CD4-positive, alpha-beta T cell treated with Interleukin-6 at 100 ng/mL for 8 hours (primary cell): ENCODE results near the gene ADAMTSL2.
"Not testable (repeated sequence)": the region's sequence is repeated elsewhere in the genome, so short reads cannot be mapped to it uniquely, and the experiment has no call there.

Source experiments
- DNase-seq: peaks from one replicate; pipeline ENCODE4 v3.0.0-alpha.2; 2020; ENCODE audit warnings: mixed read lengths, low spot score

The ADAMTSL2 gene

GRCh38 chr9:133558191-133559126 is 24.0 kb downstream of the ADAMTSL2 start:
- no peak for DNase-seq

- no peak for DNase-seq
Measured at GRCh38 chr9:133560311-133560710, 25.8 kb downstream of the ADAMTSL2 start.

- DNase-seq = no peak
Measured at GRCh38 chr9:133560944-133561343, 26.4 kb downstream of the ADAMTSL2 start.

- no peak for DNase-seq
Measured at GRCh38 chr9:133561976-133562554, 27.6 kb downstream of the ADAMTSL2 start.

- DNase-seq = no peak
Measured at GRCh38 chr9:133562611-133563290, 28.2 kb downstream of the ADAMTSL2 start.

GRCh38 chr9:133563291-133563796 is 28.8 kb downstream of the ADAMTSL2 start:
- no peak for DNase-seq

DNA sequence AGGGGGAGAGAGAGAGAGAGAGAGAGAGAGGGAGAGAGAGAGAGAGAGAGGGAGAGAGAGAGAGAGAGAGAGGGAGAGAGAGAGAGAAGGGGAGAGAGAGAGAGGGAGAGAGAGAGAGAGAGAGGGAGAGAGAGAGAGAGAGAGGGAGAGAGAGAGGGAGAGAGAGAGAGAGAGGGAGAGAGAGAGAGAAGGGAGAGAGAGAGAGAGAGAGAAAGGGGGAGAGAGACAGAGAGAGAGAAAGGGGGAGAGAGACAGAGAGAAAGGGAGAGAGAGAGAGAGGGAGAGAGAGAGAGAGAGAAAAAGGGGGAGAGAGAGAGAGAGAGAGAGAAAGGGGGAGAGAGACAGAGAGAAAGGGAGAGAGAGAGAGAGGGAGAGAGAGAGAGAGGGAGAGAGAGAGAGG is 29.3 kb downstream of the ADAMTSL2 start:
- DNase-seq = not testable (repeated sequence)

- DNase-seq = no peak
Measured at GRCh38 chr9:133564451-133565116, 30.1 kb downstream of the ADAMTSL2 start.

DNA sequence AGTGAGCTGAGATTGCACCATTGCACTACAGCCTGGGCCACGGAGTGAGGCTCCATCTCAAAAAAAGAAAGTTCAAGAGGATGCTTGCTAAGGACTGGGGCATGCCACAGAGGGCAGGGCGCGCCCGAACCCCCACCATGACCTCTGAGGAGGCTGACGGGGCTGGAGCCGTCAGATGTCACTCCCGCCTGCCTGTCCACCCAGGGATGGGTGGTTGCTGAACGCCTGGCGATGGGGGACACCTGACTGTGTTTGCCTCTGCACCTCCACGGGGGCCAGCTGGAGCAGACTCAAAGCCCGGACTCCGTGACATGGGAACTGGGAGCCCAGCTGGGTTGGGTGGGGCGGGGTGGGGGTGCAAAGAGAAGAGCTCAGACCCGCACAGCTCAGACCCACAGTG is 31.9 kb downstream of the ADAMTSL2 start:
- no peak for DNase-seq

DNA sequence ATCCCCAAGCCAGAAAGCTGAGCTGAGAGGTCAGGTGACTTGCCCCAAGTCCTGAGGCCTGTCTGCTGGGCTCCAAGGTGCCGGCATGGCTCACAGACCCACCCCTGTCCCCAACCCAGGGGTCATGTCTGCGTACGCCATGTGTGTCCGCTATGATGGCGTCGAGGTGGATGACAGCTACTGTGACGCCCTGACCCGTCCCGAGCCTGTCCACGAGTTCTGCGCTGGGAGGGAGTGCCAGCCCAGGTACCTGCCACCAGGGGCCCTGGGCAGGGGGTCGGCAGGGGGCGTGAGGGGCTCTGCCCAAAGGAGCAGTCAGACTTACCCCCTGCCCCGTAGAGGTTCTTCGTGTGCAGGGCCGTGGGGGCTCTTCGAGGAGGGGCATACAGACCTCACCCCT is 32.3 kb downstream of the ADAMTSL2 start:
- no peak for DNase-seq

DNA sequence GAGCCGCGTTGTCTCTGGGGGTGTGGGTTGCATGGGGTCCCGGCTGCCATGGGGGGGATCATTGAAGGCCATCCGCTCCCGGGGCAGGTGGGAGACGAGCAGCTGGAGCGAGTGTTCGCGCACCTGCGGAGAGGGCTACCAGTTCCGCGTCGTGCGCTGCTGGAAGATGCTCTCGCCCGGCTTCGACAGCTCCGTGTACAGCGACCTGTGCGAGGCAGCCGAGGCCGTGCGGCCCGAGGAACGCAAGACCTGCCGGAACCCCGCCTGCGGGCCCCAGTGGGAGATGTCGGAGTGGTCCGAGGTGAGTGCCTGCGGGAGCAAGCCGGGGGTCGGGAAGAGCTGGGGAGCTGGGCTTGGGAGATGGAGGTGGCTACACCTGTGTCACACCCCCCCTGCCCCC is 33.7 kb downstream of the ADAMTSL2 start:
- DNase-seq = no peak

GRCh38 chr9:133569121-133569785 is 34.7 kb downstream of the ADAMTSL2 start:
- DNase-seq = no peak

DNA sequence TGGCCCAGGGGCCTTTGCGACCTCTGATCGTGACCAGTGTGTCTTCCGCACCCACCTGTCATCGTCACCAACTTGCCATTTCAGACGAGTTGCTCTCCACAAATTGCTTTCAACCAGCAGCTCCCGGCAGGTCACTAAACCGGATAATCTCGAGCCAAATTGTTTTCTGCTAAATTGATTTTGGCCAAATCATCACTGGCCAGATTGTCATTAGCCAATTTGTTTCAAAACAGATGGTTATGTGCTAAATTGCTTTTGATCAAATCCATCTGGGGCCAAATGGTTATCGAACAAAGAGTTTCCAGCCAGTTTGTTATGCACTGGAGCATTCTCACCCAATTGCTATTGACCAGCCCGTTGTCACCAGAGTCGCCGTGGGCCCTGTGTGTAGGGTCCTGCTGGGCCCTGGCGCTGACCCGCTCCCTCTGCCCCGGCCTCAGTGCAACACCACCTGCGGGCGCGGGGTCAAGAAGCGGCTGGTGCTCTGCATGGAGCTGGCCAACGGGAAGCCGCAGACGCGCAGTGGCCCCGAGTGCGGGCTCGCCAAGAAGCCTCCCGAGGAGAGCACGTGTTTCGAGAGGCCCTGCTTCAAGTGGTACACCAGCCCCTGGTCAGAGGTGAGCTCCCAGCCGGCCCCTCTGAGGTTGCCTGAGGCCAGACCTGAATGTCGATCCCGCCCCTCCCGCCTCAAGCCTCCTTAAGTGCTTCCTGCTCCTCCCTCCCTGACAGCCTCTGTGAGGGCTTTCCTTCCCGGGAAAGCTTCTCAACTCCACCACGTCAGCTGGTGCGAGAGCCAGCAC is 35.6 kb downstream of the ADAMTSL2 start:
- DNase-seq = no peak

- no peak for DNase-seq
Measured at GRCh38 chr9:133570691-133571080, 36.2 kb downstream of the ADAMTSL2 start.

DNA sequence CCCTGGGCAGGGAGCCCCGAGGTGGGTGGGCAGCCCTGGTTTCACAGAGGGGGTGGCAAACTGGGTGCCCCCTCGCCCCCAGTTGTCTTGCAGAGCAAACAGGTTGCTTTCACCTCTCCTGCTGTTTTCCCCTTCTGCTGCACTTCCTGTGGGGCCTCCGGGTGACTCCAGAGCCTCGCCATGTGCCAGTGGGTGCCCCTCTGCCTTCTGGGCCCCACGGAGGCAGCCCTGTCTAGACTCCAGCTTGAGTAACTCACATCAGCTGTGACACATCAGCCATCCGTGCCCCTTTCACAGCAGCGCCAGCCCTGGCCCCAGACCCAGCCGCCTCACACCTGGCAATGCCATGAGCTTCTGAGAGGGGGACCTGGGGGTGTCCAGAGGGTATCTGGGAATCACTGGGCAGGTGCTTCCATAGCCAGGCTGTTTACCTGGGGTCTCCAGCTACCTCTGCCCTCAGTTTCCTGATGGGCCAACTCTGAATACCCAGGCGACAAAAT is 36.9 kb downstream of the ADAMTSL2 start:
- no peak for DNase-seq

GRCh38 chr9:133571896-133572595 is 37.5 kb downstream of the ADAMTSL2 start:
- no peak for DNase-seq

DNA sequence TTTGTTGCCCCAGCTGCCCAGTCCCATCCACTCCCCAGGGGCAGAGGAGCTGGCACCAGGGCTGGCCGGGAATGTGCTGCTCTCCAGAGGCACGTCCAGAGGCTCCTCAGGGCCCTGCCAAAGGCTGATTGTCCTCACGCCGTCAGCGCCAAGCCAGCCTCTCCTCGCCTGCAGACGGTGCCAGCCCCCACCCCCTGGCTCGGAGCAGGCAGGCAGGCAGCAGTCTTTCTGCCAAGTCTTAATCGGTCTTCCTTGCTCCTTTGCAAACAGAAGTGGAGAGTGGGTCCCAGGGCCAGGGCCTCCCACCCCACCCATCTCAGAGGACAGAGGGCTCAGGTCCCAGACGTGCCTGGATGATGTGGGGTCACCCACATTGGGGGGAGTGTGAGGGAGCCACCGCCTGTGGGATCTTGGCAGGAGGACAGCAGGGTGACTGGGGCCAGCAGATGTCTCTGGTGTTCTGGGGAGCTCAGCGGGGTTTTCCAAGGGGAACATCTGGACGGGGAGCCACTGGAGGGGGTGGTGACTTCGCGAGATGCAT is 38.4 kb downstream of the ADAMTSL2 start:
- no peak for DNase-seq

DNA sequence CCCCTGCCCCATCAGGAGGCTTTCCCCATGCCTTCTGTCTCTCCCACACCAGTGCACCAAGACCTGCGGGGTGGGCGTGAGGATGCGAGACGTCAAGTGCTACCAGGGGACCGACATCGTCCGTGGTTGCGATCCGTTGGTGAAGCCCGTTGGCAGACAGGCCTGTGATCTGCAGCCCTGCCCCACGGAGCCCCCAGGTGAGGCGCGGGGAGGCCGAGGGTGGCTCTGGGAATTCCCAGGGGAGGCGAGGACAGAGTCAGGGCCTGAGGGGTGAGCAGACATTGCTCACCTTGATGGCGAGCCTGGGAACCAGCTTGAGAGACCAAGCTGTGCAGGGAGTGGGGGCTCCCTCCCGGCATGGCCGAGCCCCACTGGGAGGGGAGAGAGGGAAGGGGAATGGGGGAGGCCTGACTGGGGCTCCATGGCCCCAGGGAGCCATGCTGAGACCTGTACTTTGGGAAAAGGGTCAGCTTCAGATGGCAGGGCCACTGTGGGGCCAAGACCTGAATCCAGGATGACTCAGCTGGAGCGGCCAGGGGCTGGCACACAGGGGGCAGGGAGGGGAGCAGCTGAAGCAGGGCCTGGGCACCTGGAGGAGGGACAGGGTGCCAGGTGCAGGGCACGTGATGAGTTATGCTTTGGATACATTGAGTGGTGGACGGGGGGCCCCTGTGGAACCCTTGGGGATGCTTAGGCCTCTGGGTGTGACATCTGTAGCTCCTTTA is 39.4 kb downstream of the ADAMTSL2 start:
- DNase-seq = no peak

- no peak for DNase-seq
Measured at GRCh38 chr9:133574771-133575170, 40.3 kb downstream of the ADAMTSL2 start.
